Hepatocyte (in vitro differentiated cells): ENCODE data around the gene MARCHF2. TPM values are rescaled to one million over a fixed set of nuclear protein-coding genes. Genes with fewer than 3 reads are reported as not detected.
A peak's percentile ranks its signal among the peaks of the same experiment; 100 is the strongest.

Source experiments
- DNase-seq: peaks from one replicate; pipeline ENCODE4 v3.0.0-alpha.2; 2016; ENCODE audit warnings: low spot score
- H2AFZ ChIP-seq: fragments of 200-600 bp; sonication (generic); 2 replicates; pipeline ENCODE4 v1.6.0; 2016; ENCODE audit warnings: antibody characterized with exemption, mild to moderate bottlenecking
- H3K27ac ChIP-seq: fragments of 200-600 bp; sonication (generic); 2 replicates; pipeline ENCODE4 v1.5.1; 2016; ENCODE audit warnings: mild to moderate bottlenecking
- H3K27me3 ChIP-seq: fragments of 200-600 bp; sonication (generic); 2 replicates; pipeline ENCODE4 v1.6.1; 2016
- H3K36me3 ChIP-seq: fragments of 200-600 bp; sonication (generic); replicated peaks from 2 replicates; pipeline ENCODE4 v1.5.1; 2016; ENCODE audit warnings: low read depth; ENCODE audit not compliant: insufficient read depth
- H3K4me1 ChIP-seq: fragments of 200-600 bp; sonication (generic); 2 replicates; pipeline ENCODE4 v1.5.1; 2016; ENCODE audit warnings: mild to moderate bottlenecking, moderate library complexity; ENCODE audit not compliant: insufficient read depth
- H3K4me2 ChIP-seq: fragments of 200-600 bp; sonication (generic); 2 replicates; pipeline ENCODE4 v1.6.0; 2016
- H3K4me3 ChIP-seq: fragments of 200-600 bp; sonication (generic); 2 replicates; pipeline ENCODE4 v1.5.1; 2016; ENCODE audit warnings: mild to moderate bottlenecking
- H3K79me2 ChIP-seq: fragments of 200-600 bp; sonication (generic); 2 replicates; pipeline ENCODE4 v1.6.0; 2017; ENCODE audit warnings: mild to moderate bottlenecking
- H3K9me2 ChIP-seq: fragments of 200-600 bp; sonication (generic); replicated peaks from 2 replicates; pipeline ENCODE4 v1.6.0; 2017; ENCODE audit warnings: mild to moderate bottlenecking; ENCODE audit not compliant: insufficient read depth
- H3K9me3 ChIP-seq: fragments of 200-600 bp; sonication (generic); 2 replicates; pipeline ENCODE4 v1.5.1; 2016; ENCODE audit warnings: low read depth, mild to moderate bottlenecking
- H4K20me1 ChIP-seq: fragments of 200-600 bp; sonication (generic); 2 replicates; pipeline ENCODE4 v1.6.0; 2016; ENCODE audit warnings: mild to moderate bottlenecking; ENCODE audit not compliant: insufficient read depth, poor library complexity, severe bottlenecking
- CTCF ChIP-seq: fragments of 200-600 bp; sonication (generic); IDR thresholded peaks from 2 replicates; pipeline ENCODE4 v1.5.1; 2016; ENCODE audit warnings: antibody characterized with exemption, mild to moderate bottlenecking; ENCODE audit not compliant: poor library complexity
- EZH2 ChIP-seq: fragments of 200-600 bp; sonication (generic); IDR thresholded peaks from 2 replicates; pipeline ENCODE4 v1.6.1; 2016; ENCODE audit warnings: antibody characterized with exemption, mild to moderate bottlenecking, borderline replicate concordance
- EZH2phosphoT487 ChIP-seq: fragments of 200-600 bp; sonication (generic); IDR thresholded peaks from one replicate; pipeline ENCODE4 v1.6.1; 2018; ENCODE audit warnings: antibody characterized with exemption, mild to moderate bottlenecking, low read depth, moderate library complexity; ENCODE audit not compliant: unreplicated experiment, severe bottlenecking
- WGBS: methylation state at CpG from one replicate; pipeline ENCODE4 v1.1.6; 2016; ENCODE audit warnings: low lambda C conversion rate; ENCODE audit errors: missing lambda C conversion rate; 5-methylcytosine and 5-hydroxymethylcytosine counted together
- polyA plus RNA-seq: library from polyadenylated mRNA; unstranded; fragments of >200 nt; fragmentation: Nextera tagmentation; extraction: Ambion mirVana; gene quantifications from 2 replicates; pipeline ENCODE4 v1.2.1, GENCODE V29; 2016
- total RNA-seq: library from RNA; depleted of rRNA; stranded (reverse); fragments of >200 nt; gene quantifications from 2 replicates; pipeline ENCODE4 v1.2.3, GENCODE V29; 2014

Gene MARCHF2
- total and polyA plus RNA-seq, 2 experiments from 2014 or later = 38.5 to 73.5 TPM

DNA sequence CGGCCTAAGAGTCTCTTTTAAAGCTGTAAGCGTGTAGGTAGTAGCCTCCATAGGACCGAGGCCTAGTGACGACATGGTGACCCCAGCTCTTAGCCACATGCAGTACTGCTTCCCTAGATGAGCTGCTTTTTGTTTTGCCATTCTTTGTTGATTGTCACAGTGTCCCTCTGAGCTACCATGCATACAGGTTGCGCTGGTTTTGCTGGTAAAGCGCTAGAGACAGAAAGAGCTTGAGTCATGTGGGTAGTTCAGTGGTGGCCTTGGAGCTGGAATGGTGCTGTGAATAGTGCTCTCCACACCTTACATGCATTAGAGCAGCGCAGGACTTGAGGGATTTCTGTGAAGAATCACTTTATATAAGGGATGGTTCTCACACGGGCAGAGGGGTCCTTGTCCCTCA, 36.7 kb downstream of the MARCHF2 start:
- TF ChIP-seq EZH2 (no peak), EZH2phosphoT487 (no peak), CTCF (no peak)
- Histone ChIP-seq H3K36me3 (no peaks in the 10 kb centered on the region), H2AFZ (no peak overlapping the region), H3K4me3 (no peak overlapping the region), H3K27ac (no peak overlapping the region), H3K79me2 (peaks cover 97% of the 10 kb centered on the region), H3K4me2 (peak overlapping the region; percentile 4), H4K20me1 (peaks cover 95% of the 10 kb centered on the region), H3K9me3 (no peaks in the 10 kb centered on the region), H3K4me1 (peaks cover 53% of the 10 kb centered on the region), H3K9me2 (no peaks in the 10 kb centered on the region), H3K27me3 (no peaks in the 10 kb centered on the region)
- no peak for DNase-seq
- WGBS = 83% methylated on average over 7 of the region's 8 CpGs

GRCh38 chr19:8451377-8451776, 38.3 kb downstream of the MARCHF2 start:
- no peaks in the 10 kb centered on the region for H3K9me2 ChIP-seq
- peaks cover 49% of the 10 kb centered on the region for H3K4me1 ChIP-seq
- 66% methylated on average over 6 of the region's 6 CpGs for WGBS
- peak overlapping the region; percentile 6 for H3K27ac ChIP-seq
- no peak for DNase-seq
- no peak overlapping the region for H2AFZ ChIP-seq
- H3K4me2 ChIP-seq = peak overlapping the region; percentile 62
- no peaks in the 10 kb centered on the region for H3K9me3 ChIP-seq
- no peaks in the 10 kb centered on the region for H3K36me3 ChIP-seq
- H4K20me1 ChIP-seq = peaks cover 98% of the 10 kb centered on the region
- no peak overlapping the region for H3K4me3 ChIP-seq
- no peaks in the 10 kb centered on the region for H3K27me3 ChIP-seq
- TF ChIP-seq EZH2phosphoT487 (no peak), CTCF (no peak), EZH2 (no peak)
- H3K79me2 ChIP-seq = peaks cover 98% of the 10 kb centered on the region

DNA sequence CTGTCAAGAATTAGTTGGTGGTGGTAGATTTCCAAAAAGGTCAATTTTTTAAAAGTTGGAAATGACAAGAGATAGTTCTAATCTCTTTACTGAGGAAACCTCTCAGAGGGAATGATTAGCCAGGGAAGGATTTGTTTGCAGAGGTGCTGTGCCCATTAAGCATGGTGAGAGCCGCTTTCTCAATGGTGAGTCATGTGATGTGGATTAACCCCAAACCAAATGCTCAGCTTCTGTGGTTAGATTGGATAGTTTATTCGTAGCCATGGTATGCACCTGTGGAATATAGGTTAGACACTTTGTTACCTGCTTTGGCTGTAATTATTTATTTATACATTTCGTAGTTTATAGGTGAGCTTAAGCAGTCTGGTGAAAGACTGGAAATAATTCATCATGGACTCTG, 38.8 kb downstream of the MARCHF2 start:
- Histone ChIP-seq H3K27me3 (no peaks in the 10 kb centered on the region), H3K4me3 (no peak overlapping the region), H3K9me2 (no peaks in the 10 kb centered on the region), H4K20me1 (peaks cover 98% of the 10 kb centered on the region), H2AFZ (no peak overlapping the region), H3K4me1 (peaks cover 45% of the 10 kb centered on the region), H3K79me2 (peaks cover 98% of the 10 kb centered on the region), H3K9me3 (no peaks in the 10 kb centered on the region), H3K27ac (peak overlapping the region; percentile 6), H3K4me2 (peak overlapping the region; percentile 62), H3K36me3 (no peaks in the 10 kb centered on the region)
- TF ChIP-seq EZH2 = no peak
- no peak for TF ChIP-seq CTCF
- no peak for TF ChIP-seq EZH2phosphoT487
- WGBS = 68% methylated on average over 3 of the region's 3 CpGs
- DNase-seq = peak; percentile 44
